ENCODE data around the gene OCIAD1.

DNA sequence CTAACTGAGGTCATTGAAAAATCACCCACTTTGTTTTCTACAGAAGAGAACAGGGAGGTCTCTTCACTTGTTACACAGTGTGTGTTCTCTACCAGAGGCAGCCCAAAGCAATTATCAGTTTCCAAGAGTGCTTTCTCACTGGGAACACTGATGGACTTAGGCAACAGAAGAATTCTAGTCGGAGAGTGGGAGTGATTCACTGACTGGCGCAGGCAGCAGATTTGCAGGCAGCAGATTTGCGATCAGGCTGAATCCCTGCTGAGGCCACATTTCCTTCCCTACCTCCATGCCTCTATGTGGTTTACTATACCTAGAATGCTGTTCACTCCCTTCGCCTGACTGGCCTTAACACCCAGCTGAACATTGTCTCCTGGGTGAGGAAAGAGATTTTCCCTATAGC is 69.1 kb downstream of the OCIAD1 start:
- no peak for TF ChIP-seq CTCF (conservative IDR thresholded peaks at IDR 0.05; ENCODE audit: low read length)
- TF ChIP-seq EZH2phosphoT487 (IDR thresholded peaks at IDR 0.05; ENCODE audit: borderline replicate concordance, low read depth, low read length), result no peak
